GM12874 (cell line): ENCODE measurements around the gene CASK.

ENCODE experiments used
- TF ChIP-seq, protein P1 (sequence below): IDR thresholded peaks from 2 replicates; pipeline ENCODE4 v1.5.1; 2011; ENCODE audit warnings: low read depth, mild to moderate bottlenecking, control low read depth, low read length, moderate library complexity; ENCODE audit not compliant: insufficient read depth

Gene CASK

GRCh38 chrX:41473936-41474725 is 449.2 kb downstream of the CASK start:
- TF ChIP-seq, protein P1, sequence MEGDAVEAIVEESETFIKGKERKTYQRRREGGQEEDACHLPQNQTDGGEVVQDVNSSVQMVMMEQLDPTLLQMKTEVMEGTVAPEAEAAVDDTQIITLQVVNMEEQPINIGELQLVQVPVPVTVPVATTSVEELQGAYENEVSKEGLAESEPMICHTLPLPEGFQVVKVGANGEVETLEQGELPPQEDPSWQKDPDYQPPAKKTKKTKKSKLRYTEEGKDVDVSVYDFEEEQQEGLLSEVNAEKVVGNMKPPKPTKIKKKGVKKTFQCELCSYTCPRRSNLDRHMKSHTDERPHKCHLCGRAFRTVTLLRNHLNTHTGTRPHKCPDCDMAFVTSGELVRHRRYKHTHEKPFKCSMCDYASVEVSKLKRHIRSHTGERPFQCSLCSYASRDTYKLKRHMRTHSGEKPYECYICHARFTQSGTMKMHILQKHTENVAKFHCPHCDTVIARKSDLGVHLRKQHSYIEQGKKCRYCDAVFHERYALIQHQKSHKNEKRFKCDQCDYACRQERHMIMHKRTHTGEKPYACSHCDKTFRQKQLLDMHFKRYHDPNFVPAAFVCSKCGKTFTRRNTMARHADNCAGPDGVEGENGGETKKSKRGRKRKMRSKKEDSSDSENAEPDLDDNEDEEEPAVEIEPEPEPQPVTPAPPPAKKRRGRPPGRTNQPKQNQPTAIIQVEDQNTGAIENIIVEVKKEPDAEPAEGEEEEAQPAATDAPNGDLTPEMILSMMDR = no peak

- TF ChIP-seq, protein P1 = no peak
These were observed 451.0 kb downstream of the CASK start for GRCh38 chrX:41472231-41472815.

- TF ChIP-seq, protein P1 = no peak
These were observed 451.6 kb downstream of the CASK start for GRCh38 chrX:41471786-41472185.

GRCh38 chrX:41470706-41471105 is 452.6 kb downstream of the CASK start:
- TF ChIP-seq, protein P1 = no peak

DNA sequence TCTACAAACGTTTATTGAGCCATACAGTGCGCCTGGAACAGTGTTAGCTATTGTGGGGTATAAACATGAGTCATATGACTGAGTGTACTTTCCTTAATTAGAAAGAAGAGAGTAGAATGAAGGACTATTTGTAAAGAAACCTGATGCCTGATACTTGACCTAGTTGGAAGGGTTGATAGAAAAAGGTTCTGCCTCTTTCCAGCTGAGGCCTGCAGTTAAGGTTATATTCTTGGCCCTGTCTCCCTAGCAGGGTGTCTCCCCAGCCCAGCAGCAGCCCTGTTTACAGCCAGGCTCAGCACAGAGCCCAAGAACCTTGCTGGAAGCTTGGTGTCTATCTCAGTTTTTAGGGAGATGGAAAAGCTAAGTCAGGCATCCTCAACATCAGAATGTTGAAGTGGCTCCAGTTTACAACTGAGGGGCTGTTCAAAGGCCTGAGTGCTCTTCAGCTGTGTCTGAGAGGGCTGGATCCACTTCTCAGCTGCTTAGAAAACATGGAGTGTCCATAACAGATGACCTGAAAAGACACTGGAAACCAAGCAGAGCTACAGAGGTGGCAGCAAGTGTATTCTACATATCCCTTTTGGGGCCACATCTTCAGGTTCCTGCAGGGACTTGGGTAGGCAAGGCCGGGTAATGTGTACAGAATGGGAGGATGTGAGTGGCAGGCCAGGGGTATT is 454.6 kb downstream of the CASK start:
- TF ChIP-seq, protein P1 = no peak
